Memory B cell (primary cell): ENCODE results near the gene TLE3.

Experiments
- ATAC-seq: fragments of 150-1000 bp; cut with Tn5 transposase; 2 replicates; pipeline ENCODE4 v1.10.0; 2021; ENCODE audit warnings: low read depth, mild to moderate bottlenecking, moderate library complexity
- DNase-seq, 2 donors: peaks; one replicate each; pipeline ENCODE4 v3.0.0; 2022; ENCODE audit warnings: low spot score in 2 of 2
- H3K27ac Mint-ChIP-seq: one replicate; pipeline ENCODE4 v1.8.0; 2022; ENCODE audit warnings: mild to moderate bottlenecking, moderate library complexity, mixed read lengths
- H3K27me3 Mint-ChIP-seq: one replicate; pipeline ENCODE4 v1.8.0; 2022; ENCODE audit warnings: mixed read lengths
- H3K36me3 Mint-ChIP-seq: one replicate; pipeline ENCODE4 v1.8.0; 2022; ENCODE audit warnings: mild to moderate bottlenecking, mixed read lengths
- H3K4me1 Mint-ChIP-seq: one replicate; pipeline ENCODE4 v1.8.0; 2022; ENCODE audit warnings: mixed read lengths
- H3K4me3 Mint-ChIP-seq: one replicate; pipeline ENCODE4 v1.8.0; 2022; ENCODE audit warnings: mild to moderate bottlenecking, moderate library complexity, mixed read lengths
- H3K9me3 Mint-ChIP-seq: one replicate; pipeline ENCODE4 v1.8.0; 2022; ENCODE audit warnings: mixed read lengths

The TLE3 gene

GRCh38 chr15:70063980-70064379 is 33.7 kb downstream of the TLE3 start:
- Mint-ChIP-seq H3K36me3 (peaks cover 41% of the 10 kb centered on the region), H3K27ac (no peak overlapping the region), H3K4me3 (no peak overlapping the region), H3K4me1 (peaks cover 16% of the 10 kb centered on the region), H3K27me3 (no peaks in the 10 kb centered on the region), H3K9me3 (no peaks in the 10 kb centered on the region)
- DNase-seq (no peak), ATAC-seq (no peak)

- no peak overlapping the region for H3K4me3 Mint-ChIP-seq
- H3K27me3 Mint-ChIP-seq, result no peaks in the 10 kb centered on the region
- peaks cover 39% of the 10 kb centered on the region for H3K36me3 Mint-ChIP-seq
- no peaks in the 10 kb centered on the region for H3K9me3 Mint-ChIP-seq
- DNase-seq (no peak), ATAC-seq (no peak)
- H3K27ac Mint-ChIP-seq, result no peak overlapping the region
- peaks cover 11% of the 10 kb centered on the region for H3K4me1 Mint-ChIP-seq
Measured at GRCh38 chr15:70063261-70063925, 34.3 kb downstream of the TLE3 start.

GRCh38 chr15:70062321-70062956 is 35.3 kb downstream of the TLE3 start:
- no peak overlapping the region for H3K27ac Mint-ChIP-seq
- DNase-seq (no peak), ATAC-seq (no peak)
- H3K9me3 Mint-ChIP-seq, result no peaks in the 10 kb centered on the region
- peaks cover 11% of the 10 kb centered on the region for H3K4me1 Mint-ChIP-seq
- peaks cover 44% of the 10 kb centered on the region for H3K36me3 Mint-ChIP-seq
- no peak overlapping the region for H3K4me3 Mint-ChIP-seq
- no peaks in the 10 kb centered on the region for H3K27me3 Mint-ChIP-seq

- ATAC-seq (no peak), DNase-seq (no peak)
- peaks cover 43% of the 10 kb centered on the region for H3K36me3 Mint-ChIP-seq
- no peaks in the 10 kb centered on the region for H3K27me3 Mint-ChIP-seq
- H3K9me3 Mint-ChIP-seq, result no peaks in the 10 kb centered on the region
- H3K4me3 Mint-ChIP-seq, result no peak overlapping the region
- peaks cover 7% of the 10 kb centered on the region for H3K4me1 Mint-ChIP-seq
- no peak overlapping the region for H3K27ac Mint-ChIP-seq
Measured at GRCh38 chr15:70061696-70062270, 35.9 kb downstream of the TLE3 start.

- Mint-ChIP-seq H3K9me3 (no peaks in the 10 kb centered on the region), H3K4me1 (peaks cover 5% of the 10 kb centered on the region), H3K4me3 (no peak overlapping the region), H3K27ac (no peak overlapping the region), H3K36me3 (peaks cover 40% of the 10 kb centered on the region), H3K27me3 (no peaks in the 10 kb centered on the region)
- ATAC-seq (no peak), DNase-seq (no peak)
Measured at GRCh38 chr15:70060993-70061305, 36.8 kb downstream of the TLE3 start.

GRCh38 chr15:70060214-70060992 is 37.3 kb downstream of the TLE3 start:
- peaks cover 5% of the 10 kb centered on the region for H3K4me1 Mint-ChIP-seq
- no peak for DNase-seq
- ATAC-seq, result no peak
- peaks cover 41% of the 10 kb centered on the region for H3K36me3 Mint-ChIP-seq
- H3K27me3 Mint-ChIP-seq, result no peaks in the 10 kb centered on the region
- H3K27ac Mint-ChIP-seq, result peak overlapping the region; percentile 80
- no peaks in the 10 kb centered on the region for H3K9me3 Mint-ChIP-seq
- no peak overlapping the region for H3K4me3 Mint-ChIP-seq

GRCh38 chr15:70059476-70060213 is 38.1 kb downstream of the TLE3 start:
- Mint-ChIP-seq H3K9me3 (no peaks in the 10 kb centered on the region), H3K4me1 (peaks cover 7% of the 10 kb centered on the region), H3K27ac (peak overlapping the region; percentile 80), H3K36me3 (peaks cover 46% of the 10 kb centered on the region), H3K27me3 (no peaks in the 10 kb centered on the region), H3K4me3 (no peak overlapping the region)
- DNase-seq (no peak), ATAC-seq (no peak)

GRCh38 chr15:70058642-70059360 is 38.9 kb downstream of the TLE3 start:
- Mint-ChIP-seq H3K27ac (peak overlapping the region; percentile 80), H3K27me3 (no peaks in the 10 kb centered on the region), H3K9me3 (no peaks in the 10 kb centered on the region), H3K36me3 (peaks cover 47% of the 10 kb centered on the region), H3K4me3 (no peak overlapping the region), H3K4me1 (peaks cover 11% of the 10 kb centered on the region)
- ATAC-seq (no peak), DNase-seq (no peak)

- H3K27ac Mint-ChIP-seq, result peak overlapping the region; percentile 79
- ATAC-seq, result no peak
- no peak for DNase-seq
Measured at GRCh38 chr15:70057931-70058641, 39.6 kb downstream of the TLE3 start.

GRCh38 chr15:70056091-70056680 is 41.5 kb downstream of the TLE3 start:
- Mint-ChIP-seq H3K9me3 (no peaks in the 10 kb centered on the region), H3K27me3 (no peaks in the 10 kb centered on the region), H3K4me3 (no peak overlapping the region), H3K36me3 (peaks cover 54% of the 10 kb centered on the region), H3K27ac (no peak overlapping the region), H3K4me1 (peaks cover 13% of the 10 kb centered on the region)
- ATAC-seq, result no peak
- DNase-seq, result no peak

More at GRCh38 chr15:70057931-70058641, 39.6 kb downstream of the TLE3 start:
- no peaks in the 10 kb centered on the region for H3K27me3 Mint-ChIP-seq
- H3K4me3 Mint-ChIP-seq, result no peak overlapping the region
- peaks cover 49% of the 10 kb centered on the region for H3K36me3 Mint-ChIP-seq
- H3K9me3 Mint-ChIP-seq, result no peaks in the 10 kb centered on the region
- peaks cover 11% of the 10 kb centered on the region for H3K4me1 Mint-ChIP-seq

- Mint-ChIP-seq H3K36me3 (peaks cover 57% of the 10 kb centered on the region), H3K4me3 (no peak overlapping the region), H3K27me3 (no peaks in the 10 kb centered on the region), H3K9me3 (no peaks in the 10 kb centered on the region), H3K4me1 (peaks cover 14% of the 10 kb centered on the region), H3K27ac (peak overlapping the region; percentile 19)
- DNase-seq (no peak), ATAC-seq (no peak)
Measured at GRCh38 chr15:70055601-70056051, 42.1 kb downstream of the TLE3 start.

- Mint-ChIP-seq H3K4me1 (peaks cover 15% of the 10 kb centered on the region), H3K4me3 (no peak overlapping the region), H3K9me3 (no peaks in the 10 kb centered on the region), H3K27ac (peak overlapping the region; percentile 19), H3K27me3 (no peaks in the 10 kb centered on the region), H3K36me3 (peaks cover 62% of the 10 kb centered on the region)
- DNase-seq (no peak), ATAC-seq (no peak)
Measured at GRCh38 chr15:70054884-70055387, 42.8 kb downstream of the TLE3 start.
